ENCODE measurements around the gene ENPP6.
"Not testable (repeated sequence)": the region's sequence is repeated elsewhere in the genome, so short reads cannot be mapped to it uniquely, and the experiment has no call there.

ENPP6 gene

DNA sequence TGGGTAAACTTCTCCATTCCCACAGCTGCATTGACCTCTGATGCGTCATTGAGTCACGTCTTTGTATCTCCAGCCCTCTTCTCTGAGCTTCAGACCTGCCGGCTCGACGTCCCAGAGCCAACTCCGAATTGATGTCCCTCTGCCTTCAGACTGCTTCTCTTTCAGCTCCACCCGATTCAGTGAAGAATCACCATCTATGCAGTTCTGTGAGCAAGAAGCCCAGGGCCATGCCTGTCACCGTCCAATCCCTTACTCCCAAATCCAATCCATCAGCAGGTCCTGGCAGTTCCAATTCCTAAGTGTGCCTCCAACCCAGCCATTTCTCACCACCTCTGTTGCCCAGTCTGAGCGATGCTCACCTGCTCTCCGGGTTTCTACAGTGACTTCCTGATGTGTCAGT lies 70.7 kb downstream of the ENPP6 start:
- no peak for DNase-seq

GRCh38 chr4:184145596-184145995 lies 72.1 kb downstream of the ENPP6 start:
- DNase-seq = no peak

- no peak for DNase-seq
Measured at GRCh38 chr4:184143770-184144564, 73.7 kb downstream of the ENPP6 start.

GRCh38 chr4:184142121-184143000 lies 75.3 kb downstream of the ENPP6 start:
- DNase-seq = no peak

GRCh38 chr4:184140901-184141300 lies 76.8 kb downstream of the ENPP6 start:
- not testable (repeated sequence) for DNase-seq

GRCh38 chr4:184136525-184136924 lies 81.1 kb downstream of the ENPP6 start:
- no peak for DNase-seq

- no peak for DNase-seq
Measured at GRCh38 chr4:184126800-184127199, 90.9 kb downstream of the ENPP6 start.

- no peak for DNase-seq
Measured at GRCh38 chr4:184122631-184123408, 94.9 kb downstream of the ENPP6 start.

DNA sequence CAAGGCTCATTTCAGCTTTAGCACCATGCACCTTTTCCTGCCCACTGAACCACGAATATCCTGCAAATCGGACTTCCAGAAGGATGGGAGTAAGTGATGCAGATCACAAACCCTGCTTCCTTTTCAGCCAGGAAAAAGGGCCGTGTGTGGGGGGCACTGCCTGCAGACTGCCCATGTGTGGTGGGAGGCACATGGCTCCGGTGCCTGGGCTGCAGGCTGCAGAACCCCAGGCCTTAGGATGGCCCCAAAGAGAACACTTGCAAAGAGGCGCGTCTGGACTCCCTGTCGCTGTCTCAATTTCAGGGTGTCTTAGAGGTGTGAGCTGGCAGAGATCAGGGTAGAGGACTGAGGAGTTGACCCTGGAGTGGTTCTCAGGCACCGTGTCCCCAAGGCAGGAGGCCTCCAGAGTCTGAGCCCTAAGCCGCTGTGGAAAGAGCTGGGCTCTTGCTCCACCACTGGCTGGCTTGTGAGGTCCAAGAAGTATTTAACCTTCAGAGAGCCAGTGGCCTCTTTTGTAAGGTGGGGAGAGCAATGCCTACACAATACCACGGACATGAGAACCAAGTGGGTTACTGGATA lies 97.0 kb downstream of the ENPP6 start:
- no peak for DNase-seq

DNA sequence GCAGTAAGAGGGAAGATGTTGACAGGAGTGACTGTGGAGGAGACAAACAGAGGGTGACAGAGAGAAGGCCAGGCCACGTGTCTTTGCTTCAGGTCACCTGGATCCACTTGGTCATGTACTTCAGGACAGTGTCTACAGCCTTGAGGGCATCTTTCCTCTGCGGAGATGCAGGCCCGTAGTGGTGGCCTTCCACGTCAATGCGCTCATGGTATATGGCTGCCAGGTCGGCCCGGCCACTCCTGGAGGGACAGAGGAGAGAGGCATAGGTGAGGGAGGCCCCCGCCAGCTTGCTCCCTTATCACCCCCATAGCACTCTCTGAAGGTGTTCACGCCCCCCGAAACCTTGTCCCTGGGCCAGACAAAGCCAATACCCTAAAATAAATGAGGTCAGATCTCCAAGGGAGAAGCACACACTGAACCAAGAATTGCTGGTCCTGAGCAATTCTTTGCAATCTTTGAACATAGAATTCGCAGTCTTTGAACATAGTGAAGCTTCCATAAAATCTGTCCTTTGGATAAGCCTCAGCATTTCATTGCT lies 99.9 kb downstream of the ENPP6 start:
- DNase-seq = no peak

- no peak for DNase-seq
Measured at GRCh38 chr4:184115399-184115798, 102.3 kb downstream of the ENPP6 start.

GRCh38 chr4:184114431-184114830 lies 103.2 kb downstream of the ENPP6 start:
- DNase-seq = no peak

DNA sequence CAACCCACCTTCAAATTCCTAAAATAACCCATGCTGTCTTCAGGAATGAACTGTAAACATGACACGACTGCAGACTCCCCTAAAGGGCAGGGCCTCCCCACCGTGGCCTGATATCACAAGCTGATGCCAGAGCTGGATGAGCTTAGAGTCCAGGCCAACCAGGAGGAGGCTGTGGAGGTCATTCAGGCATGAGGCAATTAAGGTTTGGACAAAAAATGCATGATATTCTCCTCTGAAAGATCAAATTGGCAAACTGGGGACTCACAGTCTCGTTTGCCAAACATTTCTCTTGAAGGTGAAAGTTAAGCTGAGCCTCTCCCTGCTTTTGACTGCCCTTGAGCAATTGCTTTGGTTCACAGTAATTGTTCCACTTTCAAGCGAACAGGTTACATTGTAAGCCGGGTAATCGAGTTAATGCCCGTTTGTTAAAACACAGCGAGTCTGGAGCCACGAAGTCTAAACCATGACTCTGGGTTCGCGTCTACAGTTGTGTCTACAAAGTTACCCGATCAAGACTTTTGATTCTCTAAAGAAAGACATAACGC lies 105.6 kb downstream of the ENPP6 start:
- no peak for DNase-seq

DNA sequence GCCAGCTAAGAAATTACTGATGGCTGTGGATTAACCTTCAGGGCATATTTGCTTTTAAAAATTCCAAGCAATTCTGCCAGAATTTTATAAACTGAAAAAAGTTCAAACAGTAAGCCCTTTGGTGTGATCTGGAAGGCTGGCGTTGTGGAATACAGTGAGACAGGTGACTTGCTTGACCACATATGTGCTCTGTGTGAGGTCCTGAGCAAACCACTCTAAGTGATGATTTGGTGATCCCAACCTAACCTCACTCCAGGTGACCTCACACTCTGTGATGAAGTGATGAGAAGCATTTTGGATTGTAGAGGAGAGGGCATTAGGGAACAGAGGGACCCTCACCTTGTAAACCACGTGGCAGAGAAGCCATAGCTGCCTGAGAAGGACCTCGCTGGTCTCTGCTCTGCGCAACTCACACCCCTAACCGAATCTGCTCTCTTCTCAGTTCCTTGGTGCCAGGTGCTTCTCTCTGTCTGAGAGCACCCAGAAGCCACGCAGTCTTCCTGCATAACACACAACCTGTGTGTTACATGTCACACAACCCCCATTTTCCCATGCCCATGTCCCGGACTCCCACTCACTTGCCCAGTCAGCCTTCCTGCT lies 106.3 kb downstream of the ENPP6 start:
- no peak for DNase-seq

DNA sequence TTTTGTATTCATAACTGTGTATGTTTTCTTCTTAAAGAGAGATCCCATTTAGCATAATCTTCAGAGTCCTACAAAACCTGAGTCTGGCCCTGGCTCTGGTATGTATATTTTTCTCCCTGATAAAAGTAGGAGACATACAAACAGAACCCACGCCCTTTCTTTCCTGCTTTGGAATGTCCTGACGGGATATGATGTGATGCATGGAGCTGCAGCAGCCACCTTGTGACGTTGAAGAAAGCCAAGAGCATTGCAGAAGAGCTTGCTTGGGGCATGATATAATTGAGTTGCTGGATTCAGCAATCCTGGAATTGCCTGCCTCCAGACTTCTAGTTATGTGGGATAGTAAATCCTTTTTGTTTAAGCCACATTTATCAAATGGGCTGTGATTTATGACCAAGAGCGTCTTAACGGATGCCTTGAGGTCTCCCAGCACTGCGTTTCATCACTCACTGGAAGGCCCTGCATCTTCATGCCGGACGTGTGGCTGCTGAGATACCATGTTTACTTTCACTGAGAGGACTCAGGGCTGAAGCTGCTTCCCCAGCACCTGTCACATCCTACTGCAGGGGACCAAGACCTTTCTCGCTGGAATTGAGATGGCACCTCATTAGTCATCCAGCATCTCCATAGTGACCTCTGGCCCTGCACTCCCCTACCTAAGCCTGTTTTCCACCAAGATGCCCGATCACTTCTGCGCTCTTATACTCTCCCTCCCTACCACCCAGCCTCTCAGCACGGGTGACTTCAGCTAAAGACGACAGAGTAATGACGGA lies 107.0 kb downstream of the ENPP6 start:
- DNase-seq = no peak

- no peak for DNase-seq
Measured at GRCh38 chr4:184108006-184108501, 109.6 kb downstream of the ENPP6 start.

- DNase-seq = no peak
Measured at GRCh38 chr4:184104419-184105101, 113.1 kb downstream of the ENPP6 start.

GRCh38 chr4:184103527-184104264 lies 114.0 kb downstream of the ENPP6 start:
- no peak for DNase-seq

DNA sequence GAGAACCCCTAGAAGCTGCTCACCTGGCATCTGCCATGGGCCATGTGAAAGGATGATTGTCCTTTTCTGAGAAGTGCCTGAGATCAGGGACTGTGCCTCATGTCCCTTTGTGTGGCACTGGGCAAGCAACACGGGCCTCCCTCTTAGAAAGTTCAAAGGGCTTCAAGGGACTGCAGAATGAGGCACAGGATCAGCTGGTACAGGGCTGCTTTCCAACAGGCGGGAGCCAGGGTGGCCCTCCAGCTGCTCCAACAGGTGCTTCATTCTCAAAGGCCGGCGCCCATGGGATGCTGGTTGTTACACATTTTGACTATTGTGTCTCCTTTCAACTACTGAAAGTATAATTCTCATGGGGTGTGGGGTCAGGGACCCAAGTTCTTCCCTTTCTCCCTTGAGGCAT lies 114.7 kb downstream of the ENPP6 start:
- no peak for DNase-seq

All from stimulated activated CD4-positive, alpha-beta T cell treated with anti-CD3 and anti-CD28 coated beads, Interleukin-2, amount 100 ng/mL, for 48 hours (primary cell).